Trophoblast cell (in vitro differentiated cells and primary cell): ENCODE results near the gene RTP2.

Experiments
- DNase-seq, 2 donors: peaks; one replicate each; pipeline ENCODE4 v3.0.0-alpha.2; 2016
- H2AFZ ChIP-seq: 2 replicates; pipeline ENCODE4 v1.6.1; 2013; ENCODE audit warnings: low read length, moderate library complexity, mild to moderate bottlenecking; ENCODE audit not compliant: insufficient read depth, poor library complexity
- H2AK5ac ChIP-seq: 2 replicates; pipeline ENCODE4 v1.6.1; 2013; ENCODE audit warnings: mild to moderate bottlenecking, low read length
- H2BK120ac ChIP-seq: 2 replicates; pipeline ENCODE4 v1.6.1; 2013; ENCODE audit warnings: low read length, mild to moderate bottlenecking, moderate library complexity; ENCODE audit not compliant: insufficient read depth, poor library complexity
- H2BK12ac ChIP-seq: 2 replicates; pipeline ENCODE4 v1.6.1; 2013; ENCODE audit warnings: mild to moderate bottlenecking, low read length, moderate library complexity
- H2BK5ac ChIP-seq: 2 replicates; pipeline ENCODE4 v1.6.1; 2013; ENCODE audit warnings: low read length, low read depth, moderate library complexity, mild to moderate bottlenecking; ENCODE audit not compliant: poor library complexity
- H3K14ac ChIP-seq: 2 replicates; pipeline ENCODE4 v1.6.1; 2013; ENCODE audit warnings: mild to moderate bottlenecking, low read length
- H3K18ac ChIP-seq: 2 replicates; pipeline ENCODE4 v1.6.1; 2013; ENCODE audit warnings: mild to moderate bottlenecking, low read length
- H3K23ac ChIP-seq: 2 replicates; pipeline ENCODE4 v1.6.1; 2013; ENCODE audit warnings: low read length
- H3K27ac ChIP-seq: 2 replicates; pipeline ENCODE4 v1.5.1; 2013; ENCODE audit warnings: low read depth, mild to moderate bottlenecking, inconsistent platforms, low read length, moderate library complexity
- H3K27me3 ChIP-seq: 2 replicates; pipeline ENCODE4 v1.6.1; 2013; ENCODE audit warnings: inconsistent platforms, mild to moderate bottlenecking, low read length, moderate library complexity; ENCODE audit not compliant: insufficient read depth
- H3K36me3 ChIP-seq, 2 experiments: 1 replicate in 1 of 2; 2 replicates in 1 of 2; pipeline ENCODE4 v1.6.1; 2013; ENCODE audit warnings: low read length in 2 of 2, mild to moderate bottlenecking in 2 of 2, moderate library complexity in 1 of 2; ENCODE audit not compliant: insufficient read depth in 2 of 2, control insufficient read depth in 1 of 2
- H3K4ac ChIP-seq: 2 replicates; pipeline ENCODE4 v1.6.1; 2013; ENCODE audit warnings: low read depth, mild to moderate bottlenecking, low read length, moderate library complexity
- H3K4me1 ChIP-seq, 2 experiments: 1 replicate in 1 of 2; 2 replicates in 1 of 2; pipeline ENCODE4 v1.6.1; 2013; ENCODE audit warnings: low read length in 2 of 2, mild to moderate bottlenecking in 2 of 2, moderate library complexity in 1 of 2; ENCODE audit not compliant: insufficient read depth in 2 of 2, control insufficient read depth in 1 of 2
- H3K4me2 ChIP-seq: 2 replicates; pipeline ENCODE4 v1.6.1; 2013; ENCODE audit warnings: inconsistent platforms, mild to moderate bottlenecking, low read length, moderate library complexity
- H3K4me3 ChIP-seq: 2 replicates; pipeline ENCODE4 v1.5.1; 2013; ENCODE audit warnings: mild to moderate bottlenecking, low read depth, low read length, inconsistent platforms
- H3K79me1 ChIP-seq: one replicate; pipeline ENCODE4 v1.6.1; 2013; ENCODE audit warnings: low read length
- H3K79me2 ChIP-seq: 2 replicates; pipeline ENCODE4 v1.6.1; 2013; ENCODE audit warnings: low read length, mild to moderate bottlenecking; ENCODE audit not compliant: control insufficient read depth, insufficient read depth, poor library complexity
- H3K9ac ChIP-seq: 2 replicates; pipeline ENCODE4 v1.6.1; 2013; ENCODE audit warnings: mild to moderate bottlenecking, low read length
- H3K9me3 ChIP-seq: 2 replicates; pipeline ENCODE4 v1.6.1; 2013; ENCODE audit warnings: low read depth, mild to moderate bottlenecking, control low read depth, inconsistent platforms, low read length; ENCODE audit not compliant: insufficient read depth
- H4K12ac ChIP-seq: 2 replicates; pipeline ENCODE4 v1.6.1; 2013; ENCODE audit warnings: low read depth, mild to moderate bottlenecking, low read length, moderate library complexity
- H4K8ac ChIP-seq: 2 replicates; pipeline ENCODE4 v1.6.1; 2013; ENCODE audit warnings: low read depth, mild to moderate bottlenecking, low read length, moderate library complexity
- H4K91ac ChIP-seq: one replicate; pipeline ENCODE4 v1.6.1; 2013; ENCODE audit warnings: low read depth, mild to moderate bottlenecking, low read length, moderate library complexity
- WGBS: extraction: QIAGEN DNeasy Blood & Tissue Kit; methylation state at CpG from one replicate; pipeline ENCODE4 v1.1.7; 2013; ENCODE audit warnings: missing lambda C conversion rate; ENCODE audit not compliant: insufficient read length, insufficient coverage; ENCODE audit errors: extremely low coverage; 5-methylcytosine and 5-hydroxymethylcytosine counted together

Gene RTP2

DNA sequence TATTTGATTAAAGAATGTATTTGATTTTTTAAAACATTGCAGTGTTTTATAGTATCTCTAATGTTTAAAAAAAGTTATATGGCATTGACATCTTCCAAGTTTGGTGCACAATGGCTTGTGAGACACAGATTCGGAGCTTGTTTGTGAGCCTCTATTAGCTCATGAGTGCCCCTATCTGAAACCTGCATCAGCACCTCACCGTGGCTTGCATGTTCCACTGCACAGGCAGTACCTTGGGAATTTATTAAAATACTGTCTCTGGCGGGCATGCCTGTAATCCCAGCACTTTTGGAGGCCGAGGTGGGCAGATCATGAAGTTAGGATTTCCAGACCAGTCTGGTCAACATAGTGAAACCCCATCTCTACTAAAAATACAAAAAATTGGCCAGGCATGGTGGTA, 6.8 kb upstream of the RTP2 start:
- Histone ChIP-seq H3K23ac (no peak overlapping the region), H3K27me3 (no peaks in the 10 kb centered on the region), H3K4me3 (no peak overlapping the region), H3K79me2 (no peaks in the 10 kb centered on the region), H2AFZ (no peak overlapping the region), H3K79me1 (no peaks in the 10 kb centered on the region), H2AK5ac (no peak overlapping the region), H3K27ac (no peak overlapping the region), H3K36me3 (no peaks in the 10 kb centered on the region), H3K4me2 (no peak overlapping the region), H4K91ac (no peak overlapping the region), H2BK5ac (no peak overlapping the region), H3K4me1 (no peaks in the 10 kb centered on the region), H4K12ac (no peak overlapping the region), H2BK12ac (no peak overlapping the region), H3K4ac (no peak overlapping the region), H3K14ac (no peak overlapping the region), H3K9ac (no peak overlapping the region), H3K18ac (no peak overlapping the region), H4K8ac (no peak overlapping the region), H2BK120ac (no peak overlapping the region), H3K9me3 (no peaks in the 10 kb centered on the region)
- no peak for DNase-seq
- WGBS = no CpG with 5 or more reads among the region's 4 CpGs

DNA sequence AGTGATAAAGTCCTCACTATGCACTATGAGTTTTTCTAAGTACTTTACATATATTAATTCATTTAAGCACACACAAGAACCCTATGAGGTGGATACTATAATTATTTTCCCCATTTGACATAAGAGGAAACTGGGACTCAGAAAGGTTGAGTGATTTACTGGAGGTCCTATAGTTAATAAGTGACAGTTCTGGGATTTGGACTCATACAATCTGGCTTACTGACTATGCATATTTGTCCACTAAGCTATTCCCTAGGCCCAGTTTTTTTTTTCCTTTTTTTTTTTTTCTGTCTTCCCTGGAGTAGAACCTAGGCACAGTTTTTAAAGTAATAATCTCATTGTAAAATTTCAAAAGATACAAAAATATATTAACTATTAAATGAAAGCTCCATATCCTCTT, 6.3 kb upstream of the RTP2 start:
- no peak overlapping the region for H2AFZ ChIP-seq
- no peak overlapping the region for H3K4me3 ChIP-seq
- H3K18ac ChIP-seq = no peak overlapping the region
- H3K4ac ChIP-seq = no peak overlapping the region
- no peak overlapping the region for H3K9ac ChIP-seq
- no peaks in the 10 kb centered on the region for H3K79me2 ChIP-seq
- H3K27me3 ChIP-seq = no peaks in the 10 kb centered on the region
- no peak overlapping the region for H2BK120ac ChIP-seq
- H4K12ac ChIP-seq = no peak overlapping the region
- no peak overlapping the region for H2BK12ac ChIP-seq
- no peaks in the 10 kb centered on the region for H3K4me1 ChIP-seq
- H3K79me1 ChIP-seq = no peaks in the 10 kb centered on the region
- H4K91ac ChIP-seq = no peak overlapping the region
- no peaks in the 10 kb centered on the region for H3K9me3 ChIP-seq
- H2AK5ac ChIP-seq = no peak overlapping the region
- no peak for DNase-seq
- H2BK5ac ChIP-seq = no peak overlapping the region
- no peak overlapping the region for H3K23ac ChIP-seq
- no peak overlapping the region for H3K4me2 ChIP-seq
- no peak overlapping the region for H3K14ac ChIP-seq
- no peak overlapping the region for H4K8ac ChIP-seq
- no peaks in the 10 kb centered on the region for H3K36me3 ChIP-seq
- no peak overlapping the region for H3K27ac ChIP-seq

DNA sequence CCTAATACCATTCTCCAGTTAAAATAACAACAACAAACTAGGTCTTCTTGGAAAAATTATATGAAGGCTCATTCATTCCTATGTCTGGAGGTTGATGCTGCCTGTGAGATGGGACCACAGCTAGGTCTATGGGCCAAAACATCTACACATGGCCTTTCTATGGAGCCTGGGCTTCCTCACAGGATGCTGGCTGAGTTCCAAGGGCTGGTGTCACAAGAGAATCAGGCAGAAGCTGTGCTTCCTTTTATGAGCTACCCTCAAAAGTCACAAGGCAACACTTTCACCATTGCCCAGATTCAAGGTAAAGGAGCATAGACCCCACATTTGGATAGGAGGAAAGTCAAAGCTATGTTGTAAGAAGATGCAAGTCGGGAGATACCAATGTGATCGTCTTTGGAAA, 4.6 kb upstream of the RTP2 start:
- Histone ChIP-seq H2BK5ac (no peak overlapping the region), H3K9me3 (no peaks in the 10 kb centered on the region), H3K9ac (no peak overlapping the region), H3K18ac (no peak overlapping the region), H3K14ac (no peak overlapping the region), H3K36me3 (no peaks in the 10 kb centered on the region), H3K79me2 (no peaks in the 10 kb centered on the region), H2AK5ac (no peak overlapping the region), H3K27ac (no peak overlapping the region), H3K79me1 (no peaks in the 10 kb centered on the region), H3K4me2 (no peak overlapping the region), H4K12ac (no peak overlapping the region), H4K91ac (no peak overlapping the region), H3K4me3 (no peak overlapping the region), H3K4ac (no peak overlapping the region), H2BK12ac (no peak overlapping the region), H3K27me3 (no peaks in the 10 kb centered on the region), H3K4me1 (no peaks in the 10 kb centered on the region), H4K8ac (no peak overlapping the region), H2AFZ (no peak overlapping the region), H3K23ac (no peak overlapping the region), H2BK120ac (no peak overlapping the region)
- DNase-seq = no peak
- WGBS = no CpG with 5 or more reads among the region's 2 CpGs

DNA sequence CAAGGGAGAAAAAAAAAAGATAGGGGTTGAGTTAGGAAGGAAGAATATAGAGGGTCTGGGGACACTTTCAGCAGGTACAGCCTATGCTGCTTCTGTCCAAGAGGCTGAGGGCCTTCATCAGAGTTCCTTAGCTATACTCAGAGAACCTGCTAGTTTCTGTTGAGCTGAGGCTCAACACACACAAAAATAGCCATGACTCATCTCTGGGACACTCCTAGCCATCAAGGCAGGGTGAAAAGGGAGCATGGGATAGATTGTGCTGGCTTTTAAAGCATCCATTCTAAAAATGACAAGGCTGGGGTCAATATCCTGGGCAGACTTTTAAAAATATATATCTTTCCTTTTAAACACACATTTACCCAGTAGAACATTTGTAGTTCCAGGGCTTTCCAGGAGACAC, 2.8 kb upstream of the RTP2 start:
- Histone ChIP-seq H3K79me1 (no peaks in the 10 kb centered on the region), H3K27me3 (no peaks in the 10 kb centered on the region), H4K8ac (no peak overlapping the region), H3K23ac (no peak overlapping the region), H3K27ac (no peak overlapping the region), H3K4me2 (no peak overlapping the region), H3K36me3 (no peaks in the 10 kb centered on the region), H2BK12ac (no peak overlapping the region), H2AK5ac (no peak overlapping the region), H2BK5ac (no peak overlapping the region), H2AFZ (no peak overlapping the region), H3K4ac (no peak overlapping the region), H3K18ac (no peak overlapping the region), H3K79me2 (no peaks in the 10 kb centered on the region), H3K4me3 (no peak overlapping the region), H3K14ac (no peak overlapping the region), H3K9me3 (peaks cover 1% of the 10 kb centered on the region), H4K91ac (no peak overlapping the region), H3K9ac (no peak overlapping the region), H2BK120ac (no peak overlapping the region), H4K12ac (no peak overlapping the region), H3K4me1 (no peaks in the 10 kb centered on the region)
- DNase-seq = no peak

DNA sequence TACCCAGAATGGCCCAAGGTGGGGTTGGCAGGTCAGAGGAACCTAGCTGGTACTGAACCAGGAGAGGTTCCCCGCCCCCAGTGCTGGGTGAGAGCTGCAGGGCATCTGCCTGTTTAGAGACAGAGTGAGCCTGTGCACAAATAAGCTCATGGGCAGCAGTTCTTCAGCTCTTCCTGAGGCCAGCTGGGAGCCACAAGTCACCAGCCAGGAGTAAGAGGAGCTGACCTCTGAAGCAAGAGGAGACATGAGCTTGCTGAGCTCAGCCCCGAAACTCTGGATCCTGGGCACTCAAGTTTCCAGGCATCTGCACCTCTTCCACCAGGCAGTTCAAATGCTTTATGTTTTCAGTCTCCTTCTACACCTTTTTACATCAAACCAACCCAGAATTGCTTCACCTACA, 2.1 kb downstream of the RTP2 start:
- H3K9me3 ChIP-seq = peaks cover 4% of the 10 kb centered on the region
- no peak overlapping the region for H3K4me3 ChIP-seq
- DNase-seq = no peak
- H2BK120ac ChIP-seq = no peak overlapping the region
- H2BK12ac ChIP-seq = no peak overlapping the region
- no peak overlapping the region for H4K91ac ChIP-seq
- no peak overlapping the region for H3K4me2 ChIP-seq
- H3K79me1 ChIP-seq = no peaks in the 10 kb centered on the region
- H3K4me1 ChIP-seq = no peaks in the 10 kb centered on the region
- no peak overlapping the region for H3K14ac ChIP-seq
- no peaks in the 10 kb centered on the region for H3K79me2 ChIP-seq
- no peak overlapping the region for H3K4ac ChIP-seq
- no peak overlapping the region for H3K18ac ChIP-seq
- H2AFZ ChIP-seq = no peak overlapping the region
- no peak overlapping the region for H4K12ac ChIP-seq
- H3K36me3 ChIP-seq = no peaks in the 10 kb centered on the region
- no peak overlapping the region for H3K23ac ChIP-seq
- no peak overlapping the region for H4K8ac ChIP-seq
- H3K27ac ChIP-seq = no peak overlapping the region
- no CpG with 5 or more reads among the region's 2 CpGs for WGBS
- no peaks in the 10 kb centered on the region for H3K27me3 ChIP-seq
- no peak overlapping the region for H2AK5ac ChIP-seq
- H3K9ac ChIP-seq = no peak overlapping the region
- no peak overlapping the region for H2BK5ac ChIP-seq
